Body of pancreas (tissue), 4 donors: ENCODE results near the gene SAMD10. TPM values are rescaled to one million over a fixed set of nuclear protein-coding genes. Genes with fewer than 3 reads are reported as not detected.

ENCODE experiments used
- ATAC-seq: fragments of 150-250 bp; one replicate; pipeline ENCODE4 v1.9.1; 2016
- DNase-seq, 4 donors: peaks; one replicate each; pipeline ENCODE4 v3.0.0-alpha.2; 2019
- H3K27ac ChIP-seq, 4 donors: fragments of 200-600 bp; sonication (generic); 1 replicate in 3 of 4; 2 replicates in 1 of 4; pipeline versions ENCODE4 v1.5.1 to v1.6.1; 2016 to 2019; ENCODE audit warnings: mild to moderate bottlenecking in 1 of 4, mixed read lengths in 1 of 4, moderate library complexity in 1 of 4
- H3K27me3 ChIP-seq, 2 donors: fragments of 200-600 bp; sonication (generic); one replicate each; pipeline ENCODE4 v1.6.0; 2016; ENCODE audit warnings: mild to moderate bottlenecking in 1 of 2
- H3K36me3 ChIP-seq, 2 donors: fragments of 200-600 bp; sonication (generic); replicated peaks in 1 of 2; 2 replicates each; pipeline ENCODE4 v1.5.1; 2016; ENCODE audit warnings: low read depth in 2 of 2; ENCODE audit not compliant: insufficient read depth in 1 of 2
- H3K4me1 ChIP-seq: fragments of 200-600 bp; sonication (generic); one replicate; pipeline ENCODE4 v1.6.0; 2016
- H3K4me3 ChIP-seq, 2 donors: fragments of 200-600 bp; sonication (generic); 1 replicate in 1 of 2; 2 replicates in 1 of 2; pipeline ENCODE4 v1.5.1; 2016 to 2019
- H3K9me3 ChIP-seq, 3 donors: fragments of 200-600 bp; sonication (generic); 1 replicate in 2 of 3; 2 replicates in 1 of 3; pipeline ENCODE4 v1.5.1; 2016
- POLR2A ChIP-seq, 3 donors: fragments of 450-650 bp; IDR thresholded peaks; one replicate each; pipeline ENCODE4 v1.6.1; 2016; ENCODE audit warnings: antibody characterized with exemption in 3 of 3, mild to moderate bottlenecking in 2 of 3
- WGBS, 2 donors: methylation state at CpG; one replicate each; pipeline ENCODE4 v1.1.5; 2017; 5-methylcytosine and 5-hydroxymethylcytosine counted together
- intact Hi-C: fragments of 100-400 bp; cut with DNase I; formaldehyde crosslinking; loops from one replicate; pipeline ENCODE4 v1.15.1; 2023
- total RNA-seq, 2 donors: library from RNA; depleted of rRNA; stranded (reverse); fragments of >200 nt; gene quantifications; one replicate each; pipeline ENCODE4 v1.1.0, GENCODE V29; 2016
- TF ChIP-seq, protein P1 (sequence below), 7 experiments: fragments of 450-650 bp in 4 of 7; fragments of 200-600 bp in 3 of 7; sonication (generic) in 3 of 7; IDR thresholded peaks; one replicate each; pipeline ENCODE4 v1.5.1; 2016 to 2019; ENCODE audit warnings: antibody characterized with exemption in 7 of 7

The SAMD10 gene
- total RNA-seq, 2 donors from 2014 or later, result 3.6 to 7.6 TPM

DNA sequence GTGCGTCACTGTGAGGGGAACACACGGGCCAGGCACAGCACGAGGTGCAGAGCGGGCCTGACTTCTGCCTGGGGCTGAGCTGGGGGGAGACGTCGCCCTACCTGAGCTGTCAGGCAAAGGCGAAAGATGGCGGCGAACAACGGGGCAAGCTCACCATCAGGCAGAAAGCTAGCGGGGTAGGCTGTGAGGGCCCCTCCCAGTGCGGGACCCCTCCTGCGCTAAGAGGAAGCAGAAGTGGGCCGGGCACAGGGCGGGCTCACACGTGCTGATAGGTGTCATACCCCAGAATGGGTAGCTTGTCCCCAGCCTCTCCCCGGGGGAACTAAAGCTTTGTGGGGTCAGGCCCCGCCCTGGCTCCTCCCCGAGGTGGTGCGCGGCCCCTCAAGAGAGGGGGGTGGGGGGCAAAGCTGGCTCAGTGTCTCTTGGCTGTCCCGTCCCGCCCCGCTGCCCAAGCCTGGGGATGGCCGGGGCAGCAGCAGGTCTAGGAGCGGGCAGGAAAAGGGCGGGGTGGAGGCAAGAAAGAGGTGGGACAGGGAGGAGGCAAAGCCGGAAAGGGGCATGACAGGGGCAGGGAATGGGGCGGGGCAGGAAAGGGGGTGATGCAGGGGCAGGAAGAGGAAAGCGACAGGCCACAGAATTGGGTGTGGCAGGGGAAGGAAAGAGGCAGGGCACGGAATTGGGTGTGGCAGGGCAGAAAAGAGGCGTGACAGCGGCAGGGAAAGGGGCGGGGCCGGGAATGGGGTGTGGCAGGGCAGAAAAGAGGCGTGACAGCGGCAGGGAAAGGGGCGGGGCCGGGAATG, 38.0 kb downstream of the SAMD10 start:
- TF ChIP-seq POLR2A (IDR thresholded peaks at IDR 0.05), result no peak
- TF ChIP-seq, protein P1, sequence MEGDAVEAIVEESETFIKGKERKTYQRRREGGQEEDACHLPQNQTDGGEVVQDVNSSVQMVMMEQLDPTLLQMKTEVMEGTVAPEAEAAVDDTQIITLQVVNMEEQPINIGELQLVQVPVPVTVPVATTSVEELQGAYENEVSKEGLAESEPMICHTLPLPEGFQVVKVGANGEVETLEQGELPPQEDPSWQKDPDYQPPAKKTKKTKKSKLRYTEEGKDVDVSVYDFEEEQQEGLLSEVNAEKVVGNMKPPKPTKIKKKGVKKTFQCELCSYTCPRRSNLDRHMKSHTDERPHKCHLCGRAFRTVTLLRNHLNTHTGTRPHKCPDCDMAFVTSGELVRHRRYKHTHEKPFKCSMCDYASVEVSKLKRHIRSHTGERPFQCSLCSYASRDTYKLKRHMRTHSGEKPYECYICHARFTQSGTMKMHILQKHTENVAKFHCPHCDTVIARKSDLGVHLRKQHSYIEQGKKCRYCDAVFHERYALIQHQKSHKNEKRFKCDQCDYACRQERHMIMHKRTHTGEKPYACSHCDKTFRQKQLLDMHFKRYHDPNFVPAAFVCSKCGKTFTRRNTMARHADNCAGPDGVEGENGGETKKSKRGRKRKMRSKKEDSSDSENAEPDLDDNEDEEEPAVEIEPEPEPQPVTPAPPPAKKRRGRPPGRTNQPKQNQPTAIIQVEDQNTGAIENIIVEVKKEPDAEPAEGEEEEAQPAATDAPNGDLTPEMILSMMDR (IDR thresholded peaks at IDR 0.05), result no peak
- Histone ChIP-seq H3K27me3 (no peaks in the 10 kb centered on the region), H3K36me3 (peaks cover 0 to 32% of the 10 kb centered on the region in 2 donors), H3K4me1 (no peaks in the 10 kb centered on the region), H3K4me3 (no peak overlapping the region), H3K9me3 (no peaks in the 10 kb centered on the region), H3K27ac (peak overlapping the region in 2 of 4 donors; percentile 8 to 36)
- 79 to 92% methylated on average over 23 to 30 of the region's 39 CpGs for WGBS, 2 donors
- intact Hi-C loops, result no loop called here
- ATAC-seq (no peak), DNase-seq (peak in 2 of 4 donors; percentile 10 to 51)

DNA sequence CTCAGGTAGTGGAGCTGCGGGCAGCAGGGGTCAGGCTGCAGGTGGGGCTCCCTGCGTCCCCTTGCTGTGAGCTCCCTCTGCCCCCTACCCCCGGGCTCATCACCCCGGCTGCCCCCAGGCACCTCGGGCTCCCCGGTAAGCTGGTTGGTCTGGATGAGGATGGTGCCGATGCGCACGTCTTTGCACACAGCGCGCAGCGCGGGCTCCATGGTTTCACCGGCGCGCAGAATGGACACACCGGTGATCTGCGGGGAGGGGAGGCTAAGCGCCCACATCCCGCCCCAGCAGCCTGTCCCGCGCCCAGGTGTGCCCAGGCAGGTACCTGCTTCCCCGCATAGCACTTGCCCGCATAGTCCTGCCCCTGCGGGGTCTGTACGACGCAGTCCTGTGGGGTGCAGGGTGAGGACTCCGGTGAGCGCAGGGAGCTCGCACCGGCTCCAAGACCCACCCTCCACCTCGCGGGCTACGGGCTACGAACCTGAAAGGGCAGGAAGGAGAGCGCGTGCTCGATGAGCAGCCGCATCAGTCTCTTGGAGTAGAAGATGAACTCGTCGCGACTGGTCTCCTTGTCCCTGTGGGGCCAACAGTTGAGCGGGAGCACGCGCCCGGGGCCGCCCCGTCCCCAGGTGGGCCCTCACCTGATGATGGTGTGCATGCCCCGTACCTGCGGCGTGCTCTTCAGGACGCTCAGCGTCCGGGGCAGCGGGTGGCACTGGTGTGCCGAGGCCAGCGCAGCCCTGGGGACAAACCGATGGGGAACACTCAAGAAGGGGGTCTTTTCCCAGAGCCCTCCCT, 38.8 kb downstream of the SAMD10 start:
- intact Hi-C loops, result no loop called here
- no peaks in the 10 kb centered on the region for H3K9me3 ChIP-seq
- ATAC-seq (no peak), DNase-seq (no peak)
- H3K4me1 ChIP-seq, result no peaks in the 10 kb centered on the region
- H3K36me3 ChIP-seq, result peaks cover 0 to 32% of the 10 kb centered on the region in 2 donors
- TF ChIP-seq, protein P1 (IDR thresholded peaks at IDR 0.05), result no peak
- TF ChIP-seq POLR2A (IDR thresholded peaks at IDR 0.05), result no peak
- H3K27ac ChIP-seq, result peak overlapping the region in 1 of 4 donors; percentile 36
- no peak overlapping the region for H3K4me3 ChIP-seq
- H3K27me3 ChIP-seq, result no peaks in the 10 kb centered on the region
- WGBS, 2 donors, result 93 to 100% methylated on average over 1 to 38 of the region's 58 CpGs

DNA sequence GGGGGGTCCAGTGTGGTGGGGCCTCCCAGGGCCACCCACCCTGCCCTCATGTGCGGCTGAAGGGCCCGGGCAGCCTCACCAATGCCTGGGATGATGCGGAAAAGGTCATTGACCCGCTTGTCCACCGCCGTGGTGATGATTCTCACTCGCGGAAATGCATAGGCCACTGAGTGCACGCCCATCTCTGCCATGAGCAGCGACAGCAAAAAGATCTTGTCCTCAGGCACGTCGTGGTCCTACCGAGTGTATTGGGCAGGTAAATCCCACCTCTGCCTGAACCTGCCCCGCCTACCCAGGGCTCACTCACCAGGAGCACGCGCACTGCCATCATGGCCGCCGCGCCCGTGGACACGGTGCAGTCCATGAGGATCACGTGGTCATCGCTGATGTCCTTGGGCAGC, 39.4 kb downstream of the SAMD10 start:
- Histone ChIP-seq H3K27me3 (no peaks in the 10 kb centered on the region), H3K9me3 (no peaks in the 10 kb centered on the region), H3K4me3 (no peak overlapping the region), H3K36me3 (peaks cover 0 to 28% of the 10 kb centered on the region in 2 donors), H3K27ac (no peak overlapping the region), H3K4me1 (no peaks in the 10 kb centered on the region)
- 90 to 100% methylated on average over 1 to 23 of the region's 23 CpGs for WGBS, 2 donors
- TF ChIP-seq POLR2A (IDR thresholded peaks at IDR 0.05), result no peak
- TF ChIP-seq, protein P1 (IDR thresholded peaks at IDR 0.05), result no peak
- ATAC-seq (no peak), DNase-seq (no peak)
- intact Hi-C loops, result no loop called here

DNA sequence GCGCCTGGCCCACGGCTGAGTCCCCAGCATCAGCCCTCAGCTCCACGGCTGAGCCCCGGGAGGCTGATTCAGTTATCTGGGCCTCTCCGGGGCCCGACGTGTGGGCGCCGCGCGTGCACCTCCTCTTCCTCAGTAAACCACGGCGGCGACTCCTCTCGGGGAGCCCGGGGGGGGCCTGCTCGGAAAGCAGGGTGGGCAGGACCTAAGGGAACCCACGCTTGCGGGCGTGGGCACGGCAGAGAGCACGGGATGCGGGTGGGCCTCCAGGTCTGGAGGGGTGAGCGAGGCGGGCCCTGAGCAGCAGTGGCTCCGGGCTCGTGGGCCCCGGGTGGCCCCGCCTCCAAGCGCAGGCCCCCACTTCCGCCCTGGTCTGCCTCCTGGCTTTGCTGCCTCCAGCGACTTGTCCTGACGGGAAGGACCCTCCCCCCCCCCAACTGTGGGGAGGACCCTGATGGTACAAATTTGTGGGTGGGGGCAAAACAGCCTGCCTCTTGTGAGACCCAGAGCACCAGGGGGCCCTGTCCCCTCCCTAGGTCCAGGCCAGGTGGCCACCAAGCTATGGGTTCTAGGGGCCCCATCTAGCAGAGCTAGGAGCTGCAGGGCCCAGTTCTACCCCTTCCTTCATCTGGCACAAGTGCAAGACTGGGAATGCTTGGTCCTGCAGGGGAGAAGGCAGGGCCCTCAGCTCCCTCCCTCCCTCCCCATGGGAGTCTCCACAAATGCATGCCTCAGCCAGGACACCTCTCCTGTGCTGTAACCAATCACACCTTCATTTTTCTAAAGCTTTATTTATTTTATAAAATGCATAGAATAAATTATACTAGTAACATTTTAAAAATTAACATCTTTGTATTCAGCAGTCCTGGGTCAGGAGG, 40.1 kb downstream of the SAMD10 start:
- DNase-seq, result no peak
- H3K27me3 ChIP-seq, result no peaks in the 10 kb centered on the region
- intact Hi-C loops, result no loop called here
- ATAC-seq, result no peak
- no peak overlapping the region for H3K4me3 ChIP-seq
- no peak overlapping the region for H3K27ac ChIP-seq
- WGBS, 2 donors, result 87% methylated on average over 32 of the region's 33 CpGs; no CpG with 5 or more reads in 1 of the 2 donors
- TF ChIP-seq POLR2A (IDR thresholded peaks at IDR 0.05), result no peak
- TF ChIP-seq, protein P1 (IDR thresholded peaks at IDR 0.05), result no peak
- peaks cover 0 to 28% of the 10 kb centered on the region in 2 donors for H3K36me3 ChIP-seq
- H3K9me3 ChIP-seq, result no peaks in the 10 kb centered on the region
- H3K4me1 ChIP-seq, result no peaks in the 10 kb centered on the region
